Activated naive CD8-positive, alpha-beta T cell treated with anti-CD3 and anti-CD28 coated beads for 36 hours (primary cell): ENCODE measurements around the gene BTNL3. TPM values are rescaled to one million over a fixed set of nuclear protein-coding genes. Genes with fewer than 3 reads are reported as not detected.
"Not testable (repeated sequence)": the region's sequence is repeated elsewhere in the genome, so short reads cannot be mapped to it uniquely, and the experiment has no call there.

Experiments
- DNase-seq: peaks from one replicate; pipeline ENCODE4 v3.0.0; 2021
- H3K27ac Mint-ChIP-seq: one replicate; pipeline ENCODE4 v1.8.0; 2022; ENCODE audit warnings: mild to moderate bottlenecking, moderate library complexity, mixed read lengths
- H3K27me3 Mint-ChIP-seq: one replicate; pipeline ENCODE4 v1.8.0; 2022; ENCODE audit warnings: mild to moderate bottlenecking, mixed read lengths
- H3K36me3 Mint-ChIP-seq: one replicate; pipeline ENCODE4 v1.8.0; 2021; ENCODE audit warnings: mild to moderate bottlenecking, mixed read lengths
- H3K4me1 Mint-ChIP-seq: one replicate; pipeline ENCODE4 v1.8.0; 2021; ENCODE audit warnings: mixed read lengths
- H3K4me3 Mint-ChIP-seq: one replicate; pipeline ENCODE4 v1.8.0; 2022; ENCODE audit warnings: mild to moderate bottlenecking, moderate library complexity, mixed read lengths
- H3K9me3 Mint-ChIP-seq: one replicate; pipeline ENCODE4 v1.8.0; 2022; ENCODE audit warnings: mixed read lengths
- total RNA-seq, 2 experiments: library from RNA; stranded (reverse); gene quantifications; one replicate each; pipeline ENCODE4 v1.2.3, GENCODE V29; 2021

BTNL3 gene
- total RNA-seq, 2 experiments from 2014 or later, result not detected

DNA sequence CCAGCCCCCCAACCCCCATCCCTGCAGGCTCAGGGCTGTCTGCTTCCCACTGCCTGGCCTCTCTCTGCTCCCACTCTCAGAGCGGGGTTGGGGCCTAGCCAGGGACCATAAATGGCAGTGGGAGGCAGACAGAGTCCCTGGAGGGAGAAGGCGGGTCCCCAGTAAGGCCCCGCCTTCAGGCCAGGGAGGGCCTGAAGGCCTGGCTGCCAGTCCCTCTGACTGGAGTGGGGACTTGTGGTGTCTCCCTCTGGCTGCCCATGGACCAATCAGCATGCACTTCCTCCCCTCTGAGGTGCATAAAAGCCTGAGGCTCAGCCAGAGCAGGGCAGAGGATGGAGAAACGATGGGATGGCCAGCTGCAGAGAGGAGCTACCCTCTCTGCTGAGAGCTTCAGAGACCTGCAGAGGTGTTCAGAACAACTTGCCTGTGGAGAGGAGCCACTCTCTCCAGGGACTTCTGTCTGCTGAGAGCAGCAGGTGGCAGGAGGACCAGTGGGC is 48.8 kb downstream of the BTNL3 start:
- no peak for DNase-seq
- H3K36me3 Mint-ChIP-seq, result no peaks in the 10 kb centered on the region
- H3K27ac Mint-ChIP-seq, result no peak overlapping the region
- H3K4me1 Mint-ChIP-seq, result no peaks in the 10 kb centered on the region
- no peak overlapping the region for H3K4me3 Mint-ChIP-seq
- H3K9me3 Mint-ChIP-seq, result no peaks in the 10 kb centered on the region
- H3K27me3 Mint-ChIP-seq, result peaks cover 19% of the 10 kb centered on the region

DNA sequence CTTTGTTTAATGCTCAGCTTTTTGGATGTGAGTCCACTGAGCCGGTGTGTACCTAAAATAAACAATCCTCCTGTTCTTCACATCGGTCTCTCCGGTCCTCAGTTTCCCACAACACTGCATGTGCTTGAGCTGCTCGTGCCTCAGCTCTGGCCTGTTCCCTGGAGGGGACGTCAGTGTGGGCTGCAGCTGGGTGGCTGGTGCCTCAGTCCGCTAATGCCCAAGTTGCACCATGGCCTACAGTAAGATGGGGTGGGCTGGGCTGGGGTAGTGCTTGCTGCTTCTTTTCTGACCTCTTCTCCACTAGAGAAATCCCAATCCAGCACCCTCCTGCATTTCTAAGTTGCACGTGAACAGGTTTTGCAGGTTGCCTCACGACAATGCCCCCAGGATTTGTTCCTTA is 50.8 kb downstream of the BTNL3 start:
- Mint-ChIP-seq H3K36me3 (no peaks in the 10 kb centered on the region), H3K9me3 (no peaks in the 10 kb centered on the region), H3K27me3 (peaks cover 30% of the 10 kb centered on the region), H3K4me1 (no peaks in the 10 kb centered on the region), H3K27ac (no peak overlapping the region), H3K4me3 (no peak overlapping the region)
- DNase-seq, result no peak

DNA sequence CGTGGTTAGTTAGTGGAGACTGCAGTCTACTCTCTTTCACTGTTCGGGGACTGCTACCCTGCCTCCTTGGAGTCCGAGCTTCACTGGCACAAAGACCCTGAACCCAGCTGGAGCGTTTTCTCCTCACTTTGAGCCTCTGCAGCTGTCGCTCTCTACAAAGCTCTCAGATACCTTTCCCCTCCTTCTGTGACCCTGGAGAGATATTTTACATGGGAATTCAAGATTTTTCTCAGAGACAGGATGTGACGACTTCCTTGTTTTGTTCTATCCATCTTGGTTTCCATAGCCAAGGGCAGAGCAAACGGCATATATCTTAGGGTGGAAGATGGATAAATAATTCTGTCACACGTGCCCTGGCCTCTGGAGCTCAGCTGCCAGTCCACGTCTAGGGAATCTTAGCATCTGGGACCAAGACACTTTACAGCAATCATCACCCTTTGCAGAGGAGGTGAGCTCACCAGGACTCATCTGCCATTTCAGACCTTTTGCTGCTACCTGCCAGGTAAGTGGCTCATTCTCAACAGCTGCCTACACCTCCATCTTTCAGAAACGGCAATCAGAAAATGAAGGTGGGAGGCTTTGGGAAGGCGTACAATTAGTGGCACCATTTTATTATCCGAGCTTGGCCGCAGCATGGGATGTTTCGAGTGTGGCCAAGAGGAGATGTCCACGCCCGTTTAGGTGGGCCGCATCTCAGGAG is 51.4 kb downstream of the BTNL3 start, which contains the start of gene BTNL9:
Gene BTNL9 (plus strand): TSS at position 336 of the 700 bp plus-strand sequence. CDS start 5,224 bp downstream, outside the sequence.
- Mint-ChIP-seq H3K36me3 (no peaks in the 10 kb centered on the region), H3K4me1 (no peaks in the 10 kb centered on the region), H3K27ac (no peak within 1 kb of the TSS), H3K4me3 (no peak within 1 kb of the TSS), H3K27me3 (peaks cover 30% of the 10 kb centered on the region), H3K9me3 (no peaks in the 10 kb centered on the region)
- DNase-seq, result no peak

DNA sequence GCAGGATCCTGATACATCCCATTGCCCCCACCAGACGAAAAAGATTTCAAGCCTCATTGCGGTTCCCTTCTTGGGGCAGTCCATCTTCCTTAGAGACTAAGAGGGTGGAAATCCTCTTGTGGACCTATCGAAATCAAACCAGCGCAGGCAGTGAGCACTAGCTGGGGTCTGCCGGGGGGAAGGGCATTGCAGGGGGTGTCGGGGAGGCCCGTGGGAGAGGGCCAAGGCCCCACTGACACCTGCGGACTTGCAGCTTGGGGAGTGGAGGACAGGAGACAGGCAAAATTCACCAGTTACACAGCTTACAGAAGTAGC is 51.9 kb downstream of the BTNL3 start:
- H3K9me3 Mint-ChIP-seq, result no peaks in the 10 kb centered on the region
- peaks cover 30% of the 10 kb centered on the region for H3K27me3 Mint-ChIP-seq
- no peaks in the 10 kb centered on the region for H3K4me1 Mint-ChIP-seq
- H3K4me3 Mint-ChIP-seq, result no peak overlapping the region
- no peak overlapping the region for H3K27ac Mint-ChIP-seq
- DNase-seq, result no peak
- H3K36me3 Mint-ChIP-seq, result no peaks in the 10 kb centered on the region

DNA sequence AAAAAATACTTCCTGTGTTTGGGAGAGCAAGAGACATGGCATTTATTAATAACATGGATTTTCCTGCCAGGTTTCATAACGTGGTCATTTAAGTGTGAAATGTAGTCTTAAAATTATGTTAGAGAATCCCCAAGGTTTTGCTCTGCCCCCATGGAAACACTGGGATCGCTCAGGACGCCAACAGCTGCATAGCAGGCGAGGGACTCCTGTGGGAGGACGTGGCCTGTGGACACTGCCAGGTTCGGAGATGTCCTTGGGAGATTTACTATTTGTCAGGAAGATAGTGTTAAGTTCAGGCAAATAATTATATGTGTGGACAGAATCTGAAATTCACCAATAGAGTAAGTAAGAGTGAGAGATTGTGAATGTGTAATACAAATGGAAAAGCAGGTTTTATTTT is 52.4 kb downstream of the BTNL3 start:
- Mint-ChIP-seq H3K36me3 (no peaks in the 10 kb centered on the region), H3K27ac (no peak overlapping the region)

DNA sequence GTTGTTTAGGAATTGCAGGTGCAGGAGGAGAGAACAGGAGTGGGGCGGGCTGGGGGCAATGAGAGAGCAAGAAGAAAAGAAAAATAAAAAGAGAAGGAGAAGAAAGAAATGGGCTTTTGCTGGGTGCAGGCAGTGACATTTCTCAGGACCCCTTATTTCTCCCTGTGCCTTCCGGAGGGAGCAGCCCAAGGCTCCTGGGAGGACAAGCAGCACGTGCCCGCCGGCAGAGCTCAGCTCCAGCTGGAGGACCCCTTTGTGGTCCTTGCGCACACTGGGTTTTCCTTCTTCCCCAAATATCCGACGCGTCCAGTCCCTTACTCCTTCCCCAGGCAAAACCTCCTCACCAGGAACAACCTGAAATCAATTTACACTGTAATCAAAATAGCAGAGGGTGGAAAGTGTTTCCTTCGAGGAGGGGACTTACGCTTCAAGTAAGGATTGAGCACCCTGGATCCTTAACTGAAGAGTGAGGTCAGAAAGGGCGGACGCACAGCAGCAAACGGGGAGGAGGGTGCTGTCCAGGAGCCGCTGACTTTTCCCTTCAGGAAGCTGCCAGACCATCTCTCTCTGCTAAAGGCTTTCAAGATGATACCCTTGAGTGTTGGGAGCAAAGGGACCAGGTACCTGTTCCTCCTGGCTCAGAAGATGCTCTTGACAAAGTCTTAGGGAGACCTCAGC is 53.5 kb downstream of the BTNL3 start:
- Mint-ChIP-seq H3K4me3 (no peak overlapping the region), H3K27ac (no peak overlapping the region), H3K4me1 (no peaks in the 10 kb centered on the region), H3K27me3 (peaks cover 30% of the 10 kb centered on the region), H3K36me3 (no peaks in the 10 kb centered on the region), H3K9me3 (no peaks in the 10 kb centered on the region)
- no peak for DNase-seq

More for the DNA sequence above, 52.4 kb downstream of the BTNL3 start:
- no peaks in the 10 kb centered on the region for H3K9me3 Mint-ChIP-seq
- peaks cover 30% of the 10 kb centered on the region for H3K27me3 Mint-ChIP-seq
- H3K4me1 Mint-ChIP-seq, result no peaks in the 10 kb centered on the region
- no peak overlapping the region for H3K4me3 Mint-ChIP-seq
- no peak for DNase-seq

DNA sequence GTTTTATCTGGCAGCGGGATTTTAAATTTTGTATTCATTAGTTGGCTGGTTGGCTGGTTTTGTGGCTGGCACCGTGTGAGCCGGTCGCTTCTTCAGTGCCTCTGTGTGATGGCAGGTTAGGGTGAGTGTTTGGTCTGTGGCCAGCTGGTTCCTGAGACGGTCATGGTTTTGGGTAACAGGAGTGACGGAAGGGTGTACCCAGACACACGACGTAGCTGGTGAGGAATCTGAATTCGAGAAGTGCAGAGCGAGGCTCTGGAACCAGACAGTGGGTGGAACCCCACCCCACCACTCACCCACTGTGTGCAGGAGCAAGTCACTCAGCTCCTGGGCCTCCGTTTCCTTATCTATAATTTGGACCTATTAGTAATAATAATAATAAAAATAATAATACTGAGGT is 54.1 kb downstream of the BTNL3 start:
- H3K9me3 Mint-ChIP-seq, result no peaks in the 10 kb centered on the region
- H3K27me3 Mint-ChIP-seq, result peaks cover 33% of the 10 kb centered on the region
- H3K27ac Mint-ChIP-seq, result no peak overlapping the region
- H3K4me3 Mint-ChIP-seq, result no peak overlapping the region
- no peaks in the 10 kb centered on the region for H3K4me1 Mint-ChIP-seq
- H3K36me3 Mint-ChIP-seq, result no peaks in the 10 kb centered on the region
- DNase-seq, result no peak

DNA sequence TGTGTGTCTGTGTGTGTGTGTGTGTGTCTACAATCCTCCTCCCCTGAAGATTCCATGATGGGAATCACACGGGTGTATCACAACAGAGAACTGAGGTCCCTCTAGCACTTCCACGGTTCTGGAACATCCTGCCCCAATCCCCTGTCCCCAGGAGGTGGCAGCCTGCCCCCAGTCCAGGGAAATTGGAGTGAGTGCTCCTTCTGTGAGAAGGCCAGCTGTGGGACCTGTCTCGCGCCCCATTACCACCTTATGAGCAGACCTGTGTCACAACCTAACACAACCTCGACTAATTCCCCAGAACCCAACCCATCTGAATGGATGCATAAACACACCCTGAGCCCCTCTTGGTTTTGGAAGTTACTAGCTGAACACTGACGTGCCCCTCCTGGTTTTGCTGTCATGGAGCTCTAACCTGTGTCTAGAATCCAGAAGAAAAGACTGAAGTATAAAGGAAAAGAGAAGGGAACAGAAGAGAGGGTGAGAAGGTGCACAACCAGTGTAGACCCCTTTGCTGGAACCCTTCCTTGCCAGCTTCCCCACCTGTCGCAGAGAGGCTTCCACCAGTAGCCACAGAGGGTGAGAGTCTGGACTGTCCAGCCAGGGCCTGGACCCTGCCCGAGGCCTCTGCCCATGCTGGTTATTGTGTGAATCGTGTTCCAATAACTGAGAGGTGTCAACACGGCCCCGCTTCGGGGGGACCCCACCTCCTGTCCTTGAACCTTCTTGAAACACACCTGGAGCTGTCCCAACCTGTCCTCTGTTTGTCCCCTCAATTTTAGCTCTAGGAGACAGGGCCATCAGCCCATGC is 54.8 kb downstream of the BTNL3 start:
- H3K4me1 Mint-ChIP-seq, result no peaks in the 10 kb centered on the region
- DNase-seq, result no peak
- no peaks in the 10 kb centered on the region for H3K9me3 Mint-ChIP-seq
- H3K27me3 Mint-ChIP-seq, result peaks cover 41% of the 10 kb centered on the region
- no peaks in the 10 kb centered on the region for H3K36me3 Mint-ChIP-seq
- no peak overlapping the region for H3K4me3 Mint-ChIP-seq
- no peak overlapping the region for H3K27ac Mint-ChIP-seq

DNA sequence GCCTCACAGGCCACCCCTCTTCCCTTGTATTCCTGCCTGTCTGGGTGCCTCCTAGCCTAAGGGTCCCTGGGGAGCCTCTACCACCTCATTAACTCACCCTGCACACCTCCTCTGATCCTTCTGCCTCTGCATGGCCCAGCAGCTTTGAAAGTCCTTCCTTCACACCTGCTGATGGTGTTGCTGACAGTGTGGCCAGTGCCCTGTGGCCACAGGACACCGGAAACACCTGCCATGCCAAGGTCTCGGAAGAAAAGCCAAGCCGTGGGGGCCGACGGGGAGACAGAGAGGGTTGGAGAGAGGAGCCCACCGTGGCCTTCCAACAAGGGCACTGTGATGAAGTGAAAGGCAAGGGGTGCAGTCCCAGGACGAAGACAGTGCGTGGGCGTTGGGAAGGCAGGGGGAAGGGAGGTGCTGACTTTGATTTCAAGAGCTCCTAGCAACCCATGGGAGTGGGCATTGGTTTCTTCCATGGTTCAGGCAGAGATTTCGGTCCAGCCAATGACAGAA is 55.5 kb downstream of the BTNL3 start:
- no peak overlapping the region for H3K4me3 Mint-ChIP-seq
- peaks cover 44% of the 10 kb centered on the region for H3K27me3 Mint-ChIP-seq
- H3K4me1 Mint-ChIP-seq, result no peaks in the 10 kb centered on the region
- H3K27ac Mint-ChIP-seq, result no peak overlapping the region
- no peaks in the 10 kb centered on the region for H3K36me3 Mint-ChIP-seq
- no peak for DNase-seq
- no peaks in the 10 kb centered on the region for H3K9me3 Mint-ChIP-seq

DNA sequence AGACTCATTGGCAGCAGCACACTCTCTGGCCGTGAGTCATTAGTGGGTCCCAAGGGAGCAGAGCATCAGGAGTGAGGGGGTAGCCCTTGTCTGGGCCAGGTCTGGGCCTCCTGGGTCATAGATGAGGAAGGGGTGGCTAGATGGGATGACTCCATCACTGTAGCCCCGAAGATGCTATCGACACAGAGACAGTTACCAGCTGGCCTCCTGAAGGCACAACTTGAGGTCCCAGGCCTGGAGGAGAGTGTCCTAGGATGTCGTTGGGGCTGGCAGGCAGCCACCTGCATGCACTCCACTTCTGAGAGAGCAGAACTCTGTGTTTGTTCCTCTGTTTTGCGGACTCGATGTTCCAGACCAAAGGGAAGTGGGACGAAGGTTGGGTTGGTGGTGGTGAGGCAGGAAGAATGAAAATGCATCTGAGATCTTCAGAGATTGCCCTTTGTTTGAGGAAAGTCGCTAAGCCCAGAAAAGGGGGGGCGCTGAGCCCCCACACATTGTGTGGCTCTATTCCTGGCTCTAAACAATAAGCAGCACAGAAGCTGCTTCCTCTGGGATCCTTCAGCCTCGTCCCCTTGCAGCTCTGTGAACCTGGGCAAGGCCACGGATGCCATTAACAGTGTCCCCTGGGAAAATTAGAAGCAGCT is 56.1 kb downstream of the BTNL3 start:
- Mint-ChIP-seq H3K4me1 (no peaks in the 10 kb centered on the region), H3K9me3 (no peaks in the 10 kb centered on the region), H3K4me3 (no peak overlapping the region), H3K36me3 (no peaks in the 10 kb centered on the region), H3K27me3 (peaks cover 49% of the 10 kb centered on the region), H3K27ac (peak overlapping the region; percentile 35)
- no peak for DNase-seq

DNA sequence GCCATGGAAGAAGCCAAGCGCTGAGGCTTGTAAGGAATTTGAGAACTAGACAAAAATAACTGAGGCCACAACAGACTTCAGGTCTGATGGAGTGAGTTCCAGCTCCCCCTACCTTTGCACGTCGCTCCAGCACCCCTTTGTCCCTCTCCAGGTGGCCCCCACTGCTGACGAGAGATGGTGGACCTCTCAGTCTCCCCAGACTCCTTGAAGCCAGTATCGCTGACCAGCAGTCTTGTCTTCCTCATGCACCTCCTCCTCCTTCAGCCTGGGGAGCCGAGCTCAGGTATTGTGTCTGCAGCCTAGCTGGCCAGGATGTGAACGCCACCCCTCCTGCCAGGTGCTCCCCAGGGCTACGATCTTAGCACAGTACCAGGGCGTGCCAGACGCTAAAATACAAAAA is 56.7 kb downstream of the BTNL3 start:
- H3K9me3 Mint-ChIP-seq, result no peaks in the 10 kb centered on the region
- no peaks in the 10 kb centered on the region for H3K36me3 Mint-ChIP-seq
- no peaks in the 10 kb centered on the region for H3K4me1 Mint-ChIP-seq
- no peak for DNase-seq
- H3K27ac Mint-ChIP-seq, result no peak overlapping the region
- H3K27me3 Mint-ChIP-seq, result peaks cover 49% of the 10 kb centered on the region
- no peak overlapping the region for H3K4me3 Mint-ChIP-seq

DNA sequence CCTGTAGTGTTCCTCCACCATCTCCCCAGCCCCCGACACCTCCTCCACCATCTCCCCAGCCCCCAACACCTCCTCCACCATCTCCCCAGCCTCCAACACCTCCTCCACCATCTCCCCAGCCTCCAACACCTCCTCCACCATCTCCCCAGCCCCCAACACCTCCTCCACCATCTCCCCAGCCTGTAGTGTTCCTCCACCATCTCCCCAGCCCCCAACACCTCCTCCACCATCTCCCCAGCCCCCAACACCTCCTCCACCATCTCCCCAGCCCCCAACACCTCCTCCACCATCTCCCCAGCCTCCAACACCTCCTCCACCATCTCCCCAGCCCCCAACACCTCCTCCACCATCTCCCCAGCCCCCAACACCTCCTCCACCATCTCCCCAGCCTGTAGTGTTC is 57.2 kb downstream of the BTNL3 start:
- H3K4me1 Mint-ChIP-seq, H3K36me3 Mint-ChIP-seq, H3K4me3 Mint-ChIP-seq, DNase-seq, H3K27ac Mint-ChIP-seq, H3K9me3 Mint-ChIP-seq: not testable (repeated sequence)
- peaks cover 53% of the 10 kb centered on the region for H3K27me3 Mint-ChIP-seq

DNA sequence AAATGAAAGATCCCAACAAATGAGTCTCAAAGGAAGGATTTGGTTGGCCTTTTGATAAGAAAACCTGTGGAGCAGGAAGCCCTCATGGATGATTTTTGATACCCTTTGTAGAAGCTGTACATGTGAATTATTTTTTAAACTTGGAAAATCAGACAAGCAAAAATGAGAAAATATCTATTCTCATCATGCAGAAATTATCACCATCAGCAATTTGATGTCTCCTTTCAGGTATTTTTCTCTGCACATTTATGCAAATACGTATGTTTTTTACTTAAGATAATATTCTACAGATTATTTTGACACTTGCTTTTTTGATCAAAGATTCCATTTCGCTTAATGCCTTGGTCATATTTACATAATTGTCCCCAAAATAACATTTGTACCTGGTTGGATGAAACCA is 58.6 kb downstream of the BTNL3 start:
- Mint-ChIP-seq H3K27me3 (peaks cover 57% of the 10 kb centered on the region), H3K27ac (no peak overlapping the region), H3K4me1 (peaks cover 3% of the 10 kb centered on the region), H3K9me3 (peaks cover 1% of the 10 kb centered on the region), H3K36me3 (no peaks in the 10 kb centered on the region), H3K4me3 (no peak overlapping the region)
- DNase-seq, result no peak

DNA sequence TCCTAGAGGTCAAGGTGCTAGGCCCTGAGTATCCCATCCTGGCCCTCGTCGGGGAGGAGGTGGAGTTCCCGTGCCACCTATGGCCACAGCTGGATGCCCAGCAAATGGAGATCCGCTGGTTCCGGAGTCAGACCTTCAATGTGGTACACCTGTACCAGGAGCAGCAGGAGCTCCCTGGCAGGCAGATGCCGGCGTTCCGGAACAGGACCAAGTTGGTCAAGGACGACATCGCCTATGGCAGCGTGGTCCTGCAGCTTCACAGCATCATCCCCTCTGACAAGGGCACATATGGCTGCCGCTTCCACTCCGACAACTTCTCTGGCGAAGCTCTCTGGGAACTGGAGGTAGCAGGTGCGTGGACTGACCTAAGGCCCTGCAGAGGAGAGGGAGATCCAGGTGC is 59.3 kb downstream of the BTNL3 start:
- Mint-ChIP-seq H3K4me3 (no peak overlapping the region), H3K27me3 (peaks cover 56% of the 10 kb centered on the region), H3K36me3 (no peaks in the 10 kb centered on the region), H3K27ac (no peak overlapping the region), H3K9me3 (peaks cover 1% of the 10 kb centered on the region), H3K4me1 (peaks cover 4% of the 10 kb centered on the region)
- DNase-seq, result no peak

DNA sequence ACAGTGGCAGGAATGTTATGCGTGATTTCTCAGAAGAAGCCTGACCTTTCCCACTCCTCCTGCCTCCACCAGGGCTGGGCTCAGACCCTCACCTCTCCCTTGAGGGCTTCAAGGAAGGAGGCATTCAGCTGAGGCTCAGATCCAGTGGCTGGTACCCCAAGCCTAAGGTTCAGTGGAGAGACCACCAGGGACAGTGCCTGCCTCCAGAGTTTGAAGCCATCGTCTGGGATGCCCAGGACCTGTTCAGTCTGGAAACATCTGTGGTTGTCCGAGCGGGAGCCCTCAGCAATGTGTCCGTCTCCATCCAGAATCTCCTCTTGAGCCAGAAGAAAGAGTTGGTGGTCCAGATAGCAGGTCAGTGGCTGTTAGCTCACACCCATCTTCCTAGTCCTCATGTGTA is 61.4 kb downstream of the BTNL3 start:
- no peak overlapping the region for H3K4me3 Mint-ChIP-seq
- H3K27me3 Mint-ChIP-seq, result peaks cover 67% of the 10 kb centered on the region
- DNase-seq, result no peak
- H3K9me3 Mint-ChIP-seq, result peaks cover 1% of the 10 kb centered on the region
- H3K4me1 Mint-ChIP-seq, result peaks cover 7% of the 10 kb centered on the region
- no peaks in the 10 kb centered on the region for H3K36me3 Mint-ChIP-seq
- no peak overlapping the region for H3K27ac Mint-ChIP-seq
